ENCODE measurements around the gene SGCE. TPM values are rescaled to one million over a fixed set of nuclear protein-coding genes. Genes with fewer than 3 reads are reported as not detected.

The SGCE gene
- total and polyA plus RNA-seq, 9 of the 15 experiments (the other 6 are each of a cell fraction or from before 2014, with no cell fraction given), result 0.09 to 0.46 (median 0.28) TPM; not detected in 5

GRCh38 chr7:94657771-94658693 lies 2.1 kb upstream of the SGCE start (continued):
- TF ChIP-seq CBX3 (IDR thresholded peaks at IDR 0.05; ENCODE audit: borderline replicate concordance in 1 of 2, low read length in 2 of 2) (peak in 1 of 2 experiments; percentile 87; a peak in 1 of 3 replicates), ELF2 (CRISPR knock-in tag; IDR thresholded peaks at IDR 0.05) (no peak), L3MBTL2 (IDR thresholded peaks at IDR 0.05) (no peak), ZFPM2 (CRISPR knock-in tag; IDR thresholded peaks at IDR 0.05) (no peak), HNRNPH1 (optimal IDR thresholded peaks at IDR 0.05; ENCODE audit: low read depth, low read length) (no peak), CBX5 (IDR thresholded peaks at IDR 0.05; ENCODE audit: borderline replicate concordance, low read depth) (0 out of 2 replicates have a peak, but pooled peaks have one; percentile 66), SETDB1 (IDR thresholded peaks at IDR 0.05; ENCODE audit: low read length) (no peak), POLR2B (IDR thresholded peaks at IDR 0.05; ENCODE audit: low read depth, partially characterized antibody) (no peak), ZNF445 (CRISPR knock-in tag; IDR thresholded peaks at IDR 0.05; ENCODE audit: low read depth) (no peak), ZC3H4 (CRISPR knock-in tag; IDR thresholded peaks at IDR 0.05; ENCODE audit: borderline replicate concordance) (no peak), TFAM (CRISPR knock-in tag; conservative IDR thresholded peaks at IDR 0.05) (no peak), VEZF1 (CRISPR knock-in tag; IDR thresholded peaks at IDR 0.05) (peak; percentile 73), RBM17 (IDR thresholded peaks at IDR 0.05; ENCODE audit: borderline replicate concordance, low read depth, low read length) (no peak), KDM1A (IDR thresholded peaks at IDR 0.05) (no peak), DDX20 (tag; IDR thresholded peaks at IDR 0.05; ENCODE audit: low read depth) (no peak), ZNF239 (CRISPR knock-in tag; IDR thresholded peaks at IDR 0.05) (no peak), YBX1 (IDR thresholded peaks at IDR 0.05) (no peak), KLF16 (IDR thresholded peaks at IDR 0.05) (no peak), NR2C2 (CRISPR knock-in tag; IDR thresholded peaks at IDR 0.05) (no peak), NR2C2 (tag; IDR thresholded peaks at IDR 0.05) (peak; percentile 43; the same call in 1 of the 2 replicates), ETV5 (CRISPR knock-in tag; IDR thresholded peaks at IDR 0.05; ENCODE audit: low read depth) (no peak), ATF1 (CRISPR knock-in tag; IDR thresholded peaks at IDR 0.05) (no peak), ATF1 (tag; IDR thresholded peaks at IDR 0.05) (no peak), ZNF197 (CRISPR knock-in tag; IDR thresholded peaks at IDR 0.05; ENCODE audit: low read depth) (no peak), PML (IDR thresholded peaks at IDR 0.05; ENCODE audit: low read length) (no peak)
- TF ChIP-seq, protein P1, sequence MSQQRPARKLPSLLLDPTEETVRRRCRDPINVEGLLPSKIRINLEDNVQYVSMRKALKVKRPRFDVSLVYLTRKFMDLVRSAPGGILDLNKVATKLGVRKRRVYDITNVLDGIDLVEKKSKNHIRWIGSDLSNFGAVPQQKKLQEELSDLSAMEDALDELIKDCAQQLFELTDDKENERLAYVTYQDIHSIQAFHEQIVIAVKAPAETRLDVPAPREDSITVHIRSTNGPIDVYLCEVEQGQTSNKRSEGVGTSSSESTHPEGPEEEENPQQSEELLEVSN (IDR thresholded peaks at IDR 0.05; ENCODE audit: borderline replicate concordance in 1 of 2, extremely low read depth in 1 of 2, insufficient read depth in 1 of 2, insufficient read length in 1 of 2, low read depth in 1 of 2, low read length in 1 of 2, poor library complexity in 1 of 2, severe bottlenecking in 1 of 2), result peak in 1 of 2 experiments; percentile 57
- TF ChIP-seq, protein P2, sequence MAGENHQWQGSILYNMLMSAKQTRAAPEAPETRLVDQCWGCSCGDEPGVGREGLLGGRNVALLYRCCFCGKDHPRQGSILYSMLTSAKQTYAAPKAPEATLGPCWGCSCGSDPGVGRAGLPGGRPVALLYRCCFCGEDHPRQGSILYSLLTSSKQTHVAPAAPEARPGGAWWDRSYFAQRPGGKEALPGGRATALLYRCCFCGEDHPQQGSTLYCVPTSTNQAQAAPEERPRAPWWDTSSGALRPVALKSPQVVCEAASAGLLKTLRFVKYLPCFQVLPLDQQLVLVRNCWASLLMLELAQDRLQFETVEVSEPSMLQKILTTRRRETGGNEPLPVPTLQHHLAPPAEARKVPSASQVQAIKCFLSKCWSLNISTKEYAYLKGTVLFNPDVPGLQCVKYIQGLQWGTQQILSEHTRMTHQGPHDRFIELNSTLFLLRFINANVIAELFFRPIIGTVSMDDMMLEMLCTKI (IDR thresholded peaks at IDR 0.05; ENCODE audit: partially characterized antibody), result no peak
